Activated CD8-positive, alpha-beta memory T cell treated with anti-CD3 and anti-CD28 coated beads, Interleukin-2, amount 50 U/mL, for 1 hour (primary cell): ENCODE data around the gene TYROBP.
A peak's percentile ranks its signal among the peaks of the same experiment; 100 is the strongest.
"Not testable (repeated sequence)": the region's sequence is repeated elsewhere in the genome, so short reads cannot be mapped to it uniquely, and the experiment has no call there.

ENCODE experiments used
- DNase-seq: peaks from one replicate; pipeline ENCODE4 v3.0.0-alpha.2; 2020; ENCODE audit errors: extremely low read depth

TYROBP gene

DNA sequence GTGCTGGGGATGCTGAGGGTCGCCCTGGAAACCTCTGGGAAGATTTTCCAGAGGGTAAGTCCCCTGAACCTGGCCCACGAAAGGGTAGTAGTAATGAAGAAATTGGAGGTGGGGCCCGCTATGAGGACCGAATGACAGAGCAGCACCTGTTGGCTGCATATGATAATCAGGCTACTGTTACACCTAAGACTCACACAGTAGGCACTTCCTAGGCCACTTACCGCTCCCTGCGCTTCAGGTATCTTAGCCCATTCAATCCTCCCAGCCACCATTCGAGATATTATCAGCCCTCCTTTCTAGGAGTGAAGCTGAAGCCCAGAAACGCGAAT, 23.7 kb upstream of the TYROBP start:
- no peak for DNase-seq

DNA sequence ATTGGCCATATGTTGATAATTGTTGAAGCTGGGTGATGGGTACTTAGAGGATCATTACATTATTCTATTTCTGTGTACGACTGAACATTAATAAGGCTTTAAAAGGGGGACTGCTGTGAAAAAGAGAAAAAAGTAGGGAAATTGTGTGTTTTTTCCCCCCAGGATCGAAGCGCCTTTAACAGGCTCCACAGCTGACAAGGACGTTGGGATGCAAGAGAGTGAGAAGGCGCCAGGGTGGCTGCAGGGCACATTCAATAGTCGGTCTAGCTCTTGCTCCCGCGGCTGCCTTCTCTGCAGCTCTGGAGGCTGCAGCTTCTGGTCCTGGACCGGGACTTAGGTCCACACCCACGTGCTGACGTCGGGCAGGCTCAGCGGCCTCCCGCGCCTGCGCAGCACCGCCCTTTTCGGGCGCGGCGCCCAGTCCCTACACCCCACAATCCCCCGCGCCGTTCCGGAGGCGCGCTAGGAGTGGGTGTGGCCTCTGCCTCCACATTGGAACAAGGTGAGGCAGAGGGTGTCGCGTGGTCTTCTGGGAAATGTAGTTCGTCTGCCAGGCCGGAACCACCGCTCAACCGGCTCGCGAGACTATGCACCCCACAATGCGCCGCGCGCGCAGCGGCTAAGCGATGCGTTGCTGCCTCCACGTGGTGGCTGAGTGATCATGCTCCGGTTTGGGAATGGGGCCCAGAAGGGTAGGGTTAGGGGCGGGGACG, 23.2 kb upstream of the TYROBP start:
- DNase-seq, result peak; percentile 98

GRCh38 chr19:35929876-35930275, 21.8 kb upstream of the TYROBP start:
- DNase-seq, result no peak

GRCh38 chr19:35928507-35928906, 20.4 kb upstream of the TYROBP start:
- no peak for DNase-seq

GRCh38 chr19:35925501-35925900, 17.4 kb upstream of the TYROBP start:
- DNase-seq, result no peak

DNA sequence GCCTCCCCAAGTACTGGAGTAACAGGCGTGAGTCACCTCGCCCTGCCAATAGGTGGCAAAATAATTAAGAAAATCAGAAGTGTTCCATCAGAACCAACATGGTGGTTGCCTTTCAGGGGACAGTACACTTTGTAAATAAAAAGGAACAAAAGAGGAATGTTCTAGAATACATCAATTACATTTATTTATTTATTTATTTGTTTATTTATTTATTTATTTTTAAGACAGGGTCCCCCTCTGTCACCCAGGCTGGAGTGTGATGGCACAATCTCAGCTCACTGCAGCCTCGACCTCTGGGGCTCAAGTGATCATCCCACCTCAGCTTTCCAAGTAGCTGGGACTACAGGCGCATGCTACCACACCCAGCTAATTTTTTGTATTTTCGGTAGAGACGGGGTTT, 12.9 kb upstream of the TYROBP start:
- no peak for DNase-seq

- DNase-seq, result no peak
These were observed 11.2 kb upstream of the TYROBP start for GRCh38 chr19:35919306-35919705.

GRCh38 chr19:35915443-35915842, 7.3 kb upstream of the TYROBP start:
- no peak for DNase-seq

GRCh38 chr19:35913589-35913988, 5.5 kb upstream of the TYROBP start:
- no peak for DNase-seq

- no peak for DNase-seq
These were observed 3.7 kb upstream of the TYROBP start for GRCh38 chr19:35911790-35912189.

GRCh38 chr19:35911173-35911572, 3.1 kb upstream of the TYROBP start:
- no peak for DNase-seq

DNA sequence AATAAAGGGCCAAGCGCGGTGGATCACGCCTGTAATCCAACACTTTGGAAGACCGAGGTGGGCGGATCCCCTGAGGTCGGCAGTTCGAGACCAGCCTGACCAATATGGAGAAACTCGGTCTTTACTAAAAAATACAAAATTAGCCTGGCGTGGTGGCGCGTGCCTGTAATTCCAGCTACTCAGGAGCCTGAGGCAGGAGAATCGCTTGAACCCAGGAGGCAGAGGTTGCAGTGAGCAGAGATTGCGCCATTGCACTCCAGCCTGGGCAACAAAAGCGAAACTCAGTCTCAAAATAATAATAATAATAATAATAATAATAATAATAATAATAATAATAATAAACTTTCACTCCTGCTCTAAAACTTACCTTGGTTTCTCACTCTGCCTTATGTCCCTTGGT, 2.3 kb upstream of the TYROBP start:
- DNase-seq, result not testable (repeated sequence)

DNA sequence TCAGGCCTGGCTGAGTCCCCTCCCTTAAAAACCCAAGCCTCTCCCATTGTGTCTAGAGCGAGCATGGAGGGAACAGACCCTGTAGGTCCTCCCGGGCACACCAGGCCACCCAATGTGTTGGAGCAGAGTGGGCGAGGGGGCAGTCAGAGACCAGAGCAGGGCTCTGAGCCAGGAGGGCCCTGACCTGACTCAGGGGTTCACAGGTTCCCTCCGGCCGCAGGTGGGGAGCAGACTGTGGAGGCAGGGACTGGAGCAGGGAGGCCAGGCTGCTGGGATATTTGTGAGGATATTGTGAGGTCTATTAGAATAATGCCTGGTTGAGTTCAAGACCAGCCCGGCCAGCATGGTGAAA, 1.6 kb upstream of the TYROBP start:
- DNase-seq, result no peak

- no peak for DNase-seq
These were observed 1.0 kb upstream of the TYROBP start for GRCh38 chr19:35908973-35909683.

DNA sequence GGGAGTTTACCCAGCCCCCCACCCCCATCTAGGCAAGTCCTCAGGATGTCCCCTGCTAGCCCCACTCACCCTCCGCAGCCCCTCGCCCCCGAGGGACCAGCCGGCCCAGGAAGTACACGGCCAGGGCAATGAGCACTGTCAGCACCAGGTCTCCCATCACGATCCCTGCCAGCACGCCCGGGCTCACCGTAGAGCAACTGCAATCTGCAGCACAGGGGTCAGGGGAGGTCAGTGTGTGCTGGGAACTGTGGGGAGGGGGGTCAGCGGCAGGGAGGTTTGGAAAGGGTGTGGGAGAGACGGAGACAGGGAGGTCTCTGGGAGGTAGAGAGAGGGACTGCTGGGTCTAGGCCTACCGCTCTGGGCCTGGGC, 734 bp downstream of the TYROBP start:
- no peak for DNase-seq

DNA sequence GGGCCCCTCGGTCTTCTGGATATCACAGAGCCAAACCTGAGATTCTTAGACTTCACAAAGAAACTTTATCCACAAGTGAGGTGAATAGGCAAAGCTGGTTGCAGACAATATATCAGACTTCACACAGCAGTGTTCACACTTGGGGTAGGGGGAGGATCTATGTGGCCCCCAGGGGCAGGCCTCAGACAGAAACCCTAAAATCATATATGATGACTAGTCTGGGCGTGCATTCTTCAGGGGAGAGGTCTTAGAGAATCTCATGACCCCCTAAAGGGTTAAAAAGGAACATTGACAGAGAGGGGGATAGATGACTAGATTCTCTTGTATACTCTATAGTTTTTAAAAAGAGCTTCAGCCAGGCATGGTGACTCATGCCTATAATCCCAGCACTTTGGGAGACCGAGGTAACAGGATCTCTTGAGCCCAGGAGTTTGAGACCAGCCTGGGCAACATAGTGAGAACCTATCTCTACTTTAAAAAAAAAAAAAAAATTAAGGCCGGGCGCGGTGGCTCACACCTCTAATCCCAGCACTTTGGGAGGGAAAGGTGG, 2.8 kb downstream of the TYROBP start:
- no peak for DNase-seq

DNA sequence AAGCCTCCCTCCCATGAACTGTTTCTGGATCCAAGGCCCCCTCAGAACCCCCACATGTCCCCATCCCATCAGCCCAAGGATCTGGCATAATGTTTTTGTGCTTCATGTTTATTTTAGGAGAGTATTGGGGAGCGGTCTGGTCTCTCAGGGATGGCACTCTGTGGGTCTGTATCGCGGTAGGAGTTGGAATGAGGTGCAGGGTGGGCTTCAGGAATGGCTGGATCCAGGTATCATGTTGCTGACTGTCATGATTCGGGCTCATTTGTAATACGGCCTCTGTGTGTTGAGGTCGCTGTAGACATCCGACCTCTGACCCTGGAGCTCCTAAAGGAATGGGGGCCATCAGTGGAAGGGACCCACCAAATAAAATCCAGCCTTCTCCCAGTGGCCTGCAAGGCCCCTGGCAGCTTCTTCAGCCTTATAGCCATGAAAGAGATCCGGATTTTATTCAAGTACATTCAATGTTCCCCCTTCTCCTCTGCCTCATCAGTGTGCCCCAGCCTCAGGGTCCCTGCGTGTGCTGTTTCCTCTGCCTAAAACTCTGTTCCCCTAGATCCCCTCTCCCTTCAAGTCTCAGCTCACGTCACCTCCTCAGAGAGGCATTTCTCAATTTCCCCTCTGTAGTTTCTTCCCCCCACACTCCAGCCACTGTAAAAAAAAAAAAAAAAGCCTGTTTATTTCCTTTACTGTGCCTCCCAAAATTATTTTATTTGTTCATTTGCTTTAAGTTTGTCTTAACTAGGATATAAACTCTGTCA, 3.6 kb downstream of the TYROBP start:
- no peak for DNase-seq

GRCh38 chr19:35903550-35904179, 4.4 kb downstream of the TYROBP start:
- DNase-seq, result peak; percentile 80

- DNase-seq, result no peak
These were observed 5.1 kb downstream of the TYROBP start for GRCh38 chr19:35902870-35903475.

GRCh38 chr19:35901854-35902661, 6.0 kb downstream of the TYROBP start, which contains the start of gene HCST:
Gene HCST (plus strand): TSS chr19:35902529. CDS start chr19:35902594, 65 bp downstream.
- no peak for DNase-seq

- DNase-seq, result no peak
These were observed 6.9 kb downstream of the TYROBP start for GRCh38 chr19:35901055-35901644.
